Measurements from ENCODE around the gene CLPSL1. TPM values are rescaled to one million over a fixed set of nuclear protein-coding genes. Genes with fewer than 3 reads are reported as not detected.

CLPSL1 gene
- total and polyA plus RNA-seq, 2 of the 8 experiments (the other 6 are each of a cell fraction or from before 2014, with no cell fraction given) = not detected

GRCh38 chr6:35777356-35778102, 3.3 kb upstream of the CLPSL1 start:
- Histone ChIP-seq H3K79me2 (ENCODE audit: control insufficient read depth in 1 of 2, insufficient read depth in 2 of 2, low read length in 2 of 2) (no peaks in the 10 kb centered on the region), H3K4me2 (ENCODE audit: insufficient read depth in 1 of 2, low read depth in 2 of 2, low read length in 2 of 2) (peak overlapping the region in 1 of 2 experiments; percentile 67; a peak in 1 of 4 replicates), H2BK120ac (replicated peaks; ENCODE audit: low read depth, low read length) (no peak overlapping the region), H4K20me1 (replicated peaks in 1 of 2; ENCODE audit: control insufficient read depth in 1 of 2, insufficient read depth in 2 of 2, low read length in 2 of 2) (no peaks in the 10 kb centered on the region), H3K56ac (replicated peaks; ENCODE audit: insufficient read length, low read depth, low read length) (no peak overlapping the region), H3K79me1 (ENCODE audit: low read depth, low read length) (no peaks in the 10 kb centered on the region), H2BK12ac (ENCODE audit: low read depth, low read length) (no peak overlapping the region), H3K23me2 (ENCODE audit: low read depth, low read length) (peaks cover 5% of the 10 kb centered on the region), H3K36me3 (ENCODE audit: control insufficient read depth in 2 of 4, insufficient read depth in 4 of 4, low read length in 3 of 4) (no peaks in the 10 kb centered on the region), H2BK5ac (ENCODE audit: low read depth, low read length) (no peak overlapping the region), H3K4ac (replicated peaks; ENCODE audit: insufficient read length, low read depth, low read length) (no peak overlapping the region), H3K9ac (replicated peaks in 1 of 4; ENCODE audit: extremely low read depth in 1 of 4, low read depth in 3 of 4, low read length in 3 of 4) (no peak overlapping the region), H3K23ac (ENCODE audit: insufficient read length) (no peak overlapping the region), H3K27me3 (replicated peaks in 1 of 4; ENCODE audit: control insufficient read depth in 3 of 4, extremely low read depth in 1 of 4, insufficient read depth in 3 of 4, low read length in 3 of 4) (peaks cover 0 to 8% (median 3%) of the 10 kb centered on the region in 4 experiments; a peak in 4 of 7 replicates), H4K5ac (ENCODE audit: insufficient read length, low read depth, low read length) (no peak overlapping the region), H3K4me3 (ENCODE audit: extremely low read depth in 1 of 4, insufficient read depth in 2 of 4, low read depth in 3 of 4, low read length in 4 of 4) (peak overlapping the region in 1 of 4 experiments; percentile 67; a peak in 1 of 8 replicates), H4K91ac (replicated peaks; ENCODE audit: insufficient read length, low read length) (no peak overlapping the region), H4K8ac (ENCODE audit: extremely low read depth, insufficient read depth, low read length) (no peak overlapping the region), H3K18ac (ENCODE audit: extremely low read depth, low read length) (no peak overlapping the region), H3K9me3 (ENCODE audit: insufficient read depth in 2 of 2, low read depth in 1 of 2, low read length in 1 of 2) (no peaks in the 10 kb centered on the region), H3K27ac (ENCODE audit: low read depth, low read length) (no peak overlapping the region), H2BK20ac (ENCODE audit: low read length) (no peak overlapping the region), H2BK15ac (ENCODE audit: low read length) (no peak overlapping the region), H3K14ac (ENCODE audit: insufficient read length) (no peak overlapping the region), H2AFZ (ENCODE audit: low read length) (no peak overlapping the region), H2AK5ac (ENCODE audit: low read depth, low read length) (no peak overlapping the region), H3K4me1 (replicated peaks in 1 of 4; ENCODE audit: control insufficient read depth in 3 of 4, insufficient read depth in 4 of 4, low read length in 3 of 4) (peaks cover 0 to 6% (median under 1%) of the 10 kb centered on the region in 4 experiments; a peak in 1 of 7 replicates)
- ChIA-PET CTCF (ENCODE audit: partially characterized antibody) (interaction anchor here (0.9 kb wide), 1 partner anchor 237 kb away, joined by 3 read pairs; no protein-coding TSS in a partner anchor), POLR2A (ENCODE audit: partially characterized antibody) (interaction anchor here (3.0 kb wide), 1 partner anchor 13 kb away, joined by 21 read pairs; no protein-coding TSS in a partner anchor)
- 96% methylated on average over 8 of the region's 10 CpGs; no CpG with 5 or more reads in 1 of the 2 experiments for WGBS, 2 experiments (ENCODE audit: extremely low coverage in 1 of 2, insufficient coverage in 1 of 2, insufficient read length in 1 of 2, insufficient replicate concordance in 2 of 2, low coverage in 1 of 2, low lambda C conversion rate in 2 of 2, missing lambda C conversion rate in 1 of 2)
- no peak for FAIRE-seq
- DNase-seq (ENCODE audit: low read depth in 1 of 2, low spot score in 2 of 2) = no peak
- no peak for TF ChIP-seq SIN3A (conservative IDR thresholded peaks at IDR 0.05 in 1 of 2, IDR thresholded peaks at IDR 0.05 in 1 of 2; ENCODE audit: low read depth in 1 of 2, low read length in 2 of 2)
- no peak for TF ChIP-seq RBBP5 (IDR thresholded peaks at IDR 0.05; ENCODE audit: borderline replicate concordance, low read depth, low read length)
- no peak for TF ChIP-seq EP300 (IDR thresholded peaks at IDR 0.05; ENCODE audit: borderline replicate concordance in 1 of 2, low read depth in 2 of 2, low read length in 2 of 2)
- no peak for TF ChIP-seq ASH2L (IDR thresholded peaks at IDR 0.05; ENCODE audit: low read length)
- no peak for TF ChIP-seq RAD21 (IDR thresholded peaks at IDR 0.05 in 1 of 2, conservative IDR thresholded peaks at IDR 0.05 in 1 of 2; ENCODE audit: low read depth in 2 of 2, low read length in 2 of 2)
- no peak for TF ChIP-seq KDM1A (IDR thresholded peaks at IDR 0.05; ENCODE audit: borderline replicate concordance, low read length)
